ENCODE data around the gene OSTN.

GRCh38 chr3:191292243-191293015 lies 93.4 kb downstream of the OSTN start:
- TF ChIP-seq TCF4 (CRISPR knock-in tag; IDR thresholded peaks at IDR 0.05; ENCODE audit: borderline replicate concordance) (no peak), ARNTL (CRISPR knock-in tag; IDR thresholded peaks at IDR 0.05; ENCODE audit: borderline replicate concordance, low read depth) (no peak), ISL1 (CRISPR knock-in tag; IDR thresholded peaks at IDR 0.05) (no peak), ZNF565 (CRISPR knock-in tag; conservative IDR thresholded peaks at IDR 0.05; ENCODE audit: low read depth) (no peak), TSHZ2 (CRISPR knock-in tag; IDR thresholded peaks at IDR 0.05) (no peak), PATZ1 (CRISPR knock-in tag; IDR thresholded peaks at IDR 0.05; ENCODE audit: borderline replicate concordance) (no peak)

Measured in SK-N-SH treated with all-trans-retinoic acid at 6 μM for 48 hours (cell line).